Parathyroid adenoma (tissue), 2 donors: Measurements from ENCODE around the gene HOXA4.

Experiments
- H2AFZ ChIP-seq: fragments of 300-600 bp; sonication (generic); one replicate; pipeline ENCODE4 v1.7.0; 2017; ENCODE audit warnings: antibody characterized with exemption, mild to moderate bottlenecking
- H3K27ac ChIP-seq: fragments of 300-600 bp; sonication (generic); one replicate; pipeline ENCODE4 v1.7.0; 2017
- H3K27me3 ChIP-seq: fragments of 300-600 bp; sonication (generic); one replicate; pipeline ENCODE4 v1.7.0; 2017; ENCODE audit warnings: low read length; ENCODE audit not compliant: control insufficient read depth, insufficient read depth
- H3K36me3 ChIP-seq: fragments of 300-600 bp; sonication (generic); one replicate; pipeline ENCODE4 v1.7.0; 2017; ENCODE audit warnings: low read length; ENCODE audit not compliant: control insufficient read depth, insufficient read depth
- H3K4me1 ChIP-seq: fragments of 300-600 bp; sonication (generic); one replicate; pipeline ENCODE4 v1.7.0; 2017; ENCODE audit warnings: control low read depth
- H3K4me2 ChIP-seq: fragments of 300-600 bp; sonication (generic); one replicate; pipeline ENCODE4 v1.7.0; 2017; ENCODE audit warnings: low read length
- H3K4me3 ChIP-seq: fragments of 300-600 bp; sonication (generic); one replicate; pipeline ENCODE4 v1.7.0; 2017; ENCODE audit warnings: low read depth, low read length
- H3K79me2 ChIP-seq: fragments of 300-600 bp; sonication (generic); one replicate; pipeline ENCODE4 v1.7.0; 2017; ENCODE audit warnings: control low read depth
- H3K9ac ChIP-seq: fragments of 300-600 bp; sonication (generic); one replicate; pipeline ENCODE4 v1.7.0; 2017; ENCODE audit warnings: mild to moderate bottlenecking
- H3K9me3 ChIP-seq: fragments of 300-600 bp; sonication (generic); one replicate; pipeline ENCODE4 v1.7.0; 2017; ENCODE audit warnings: low read length; ENCODE audit not compliant: control insufficient read depth
- CTCF ChIP-seq: fragments of 300-600 bp; sonication (generic); IDR thresholded peaks from one replicate; pipeline ENCODE4 v1.7.0; 2017; ENCODE audit warnings: antibody characterized with exemption, mild to moderate bottlenecking
- donor health status: primary hyperparathyroidism.

Gene HOXA4

DNA sequence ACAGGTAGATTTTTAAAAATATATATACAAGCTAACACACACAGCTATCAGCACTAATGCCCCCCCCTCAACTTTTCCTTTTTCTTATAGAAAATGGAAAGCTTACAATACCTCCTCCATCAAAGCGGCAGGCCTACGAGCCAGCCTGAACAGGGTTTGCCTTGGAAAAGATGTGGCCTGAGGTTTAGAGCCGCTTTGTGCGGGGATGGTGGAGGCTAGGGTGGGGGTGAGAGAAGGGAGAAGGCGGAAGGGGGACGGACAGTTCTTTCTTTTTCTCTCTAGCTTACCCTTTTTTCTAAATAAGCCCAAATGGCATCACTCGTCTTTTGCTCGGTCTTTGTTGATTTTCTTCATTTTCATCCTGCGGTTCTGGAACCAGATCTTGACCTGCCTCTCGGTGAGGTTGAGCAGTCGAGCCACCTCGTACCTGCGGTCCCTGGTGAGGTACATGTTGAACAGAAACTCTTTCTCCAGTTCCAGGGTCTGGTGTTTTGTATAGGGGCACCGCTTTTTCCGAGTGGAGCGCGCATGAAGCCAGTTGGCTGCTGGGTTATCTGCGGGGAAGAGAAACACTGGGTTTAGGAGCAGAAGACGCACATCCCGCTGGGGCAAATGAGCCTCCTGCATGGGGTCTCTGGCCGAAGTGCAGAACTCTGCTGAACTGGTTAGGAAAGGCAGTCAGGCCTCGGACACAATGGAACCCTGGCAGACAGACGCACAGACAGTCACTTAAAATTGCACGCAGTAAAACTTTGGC lies 32.9 kb upstream of the HOXA4 start:
- Histone ChIP-seq H3K4me3 (no peak overlapping the region), H3K79me2 (no peaks in the 10 kb centered on the region), H3K9me3 (no peaks in the 10 kb centered on the region), H3K27ac (no peak overlapping the region), H2AFZ (no peak overlapping the region), H3K36me3 (no peaks in the 10 kb centered on the region), H3K4me1 (no peaks in the 10 kb centered on the region), H3K4me2 (no peak overlapping the region), H3K27me3 (peaks cover 41% of the 10 kb centered on the region), H3K9ac (no peak overlapping the region)
- no peak for TF ChIP-seq CTCF

- H3K27ac ChIP-seq: no peak overlapping the region
- no peaks in the 10 kb centered on the region for H3K79me2 ChIP-seq
- H3K4me2 ChIP-seq: no peak overlapping the region
- H3K27me3 ChIP-seq: peaks cover 38% of the 10 kb centered on the region
- H3K4me1 ChIP-seq: no peaks in the 10 kb centered on the region
- no peaks in the 10 kb centered on the region for H3K9me3 ChIP-seq
- H3K36me3 ChIP-seq: no peaks in the 10 kb centered on the region
- no peak overlapping the region for H3K9ac ChIP-seq
- H2AFZ ChIP-seq: no peak overlapping the region
- no peak for TF ChIP-seq CTCF
- no peak overlapping the region for H3K4me3 ChIP-seq
These were observed 32.2 kb upstream of the HOXA4 start for GRCh38 chr7:27162561-27163287.

DNA sequence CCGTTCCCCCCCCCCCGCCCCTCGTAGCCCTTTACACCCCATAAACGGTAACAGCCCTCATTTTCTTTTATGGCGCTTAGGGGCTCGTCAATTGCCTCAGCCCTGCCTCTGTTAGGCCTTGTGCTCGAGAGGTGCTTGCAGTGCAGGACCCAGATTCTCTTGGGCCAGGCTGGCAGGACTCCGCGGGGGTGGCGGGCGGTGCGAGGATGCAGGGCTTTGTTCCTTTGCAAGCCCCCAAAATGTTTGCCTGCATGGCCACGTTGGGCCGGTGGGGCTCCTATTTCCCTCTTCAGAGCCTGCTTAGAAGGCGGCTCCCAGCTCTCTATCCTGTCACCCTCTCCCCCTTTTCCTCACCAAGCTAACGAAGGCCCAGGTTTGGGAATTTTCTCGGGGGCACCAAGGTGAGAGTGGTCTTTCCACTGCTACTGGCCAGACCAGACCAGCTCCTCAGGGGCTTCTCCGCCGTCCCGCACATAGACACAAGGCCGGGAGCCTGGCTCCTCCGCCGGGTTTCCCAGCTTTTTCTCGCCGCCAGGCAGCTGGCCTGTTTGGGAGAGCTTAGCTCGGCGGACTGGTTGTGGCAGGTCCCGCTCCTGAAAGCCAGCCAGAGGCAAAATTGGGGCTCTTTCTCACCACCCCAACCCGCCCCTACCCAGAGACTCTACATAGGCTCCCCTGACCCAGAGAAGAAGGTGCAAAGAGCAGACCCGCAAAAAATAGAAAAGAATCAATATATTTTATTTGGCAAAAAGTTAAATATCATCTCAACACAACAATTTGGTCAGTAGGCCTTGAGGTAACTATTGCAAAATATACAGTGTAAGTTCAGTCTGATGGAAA lies 31.4 kb upstream of the HOXA4 start:
- TF ChIP-seq CTCF: no peak
- H3K79me2 ChIP-seq: no peaks in the 10 kb centered on the region
- H3K4me1 ChIP-seq: no peaks in the 10 kb centered on the region
- H3K27ac ChIP-seq: no peak overlapping the region
- no peak overlapping the region for H3K9ac ChIP-seq
- no peaks in the 10 kb centered on the region for H3K36me3 ChIP-seq
- peak overlapping the region; percentile 16 for H2AFZ ChIP-seq
- no peak overlapping the region for H3K4me2 ChIP-seq
- H3K27me3 ChIP-seq: peaks cover 45% of the 10 kb centered on the region
- H3K4me3 ChIP-seq: no peak overlapping the region
- no peaks in the 10 kb centered on the region for H3K9me3 ChIP-seq

GRCh38 chr7:27161214-27161720 lies 30.7 kb upstream of the HOXA4 start:
- peaks cover 45% of the 10 kb centered on the region for H3K27me3 ChIP-seq

More at GRCh38 chr7:27161214-27161720, 30.7 kb upstream of the HOXA4 start:
- peak overlapping the region; percentile 61 for H3K4me3 ChIP-seq
- H3K9ac ChIP-seq: no peak overlapping the region
- no peaks in the 10 kb centered on the region for H3K36me3 ChIP-seq
- TF ChIP-seq CTCF: no peak
- no peaks in the 10 kb centered on the region for H3K79me2 ChIP-seq
- no peaks in the 10 kb centered on the region for H3K4me1 ChIP-seq
- H3K4me2 ChIP-seq: peak overlapping the region; percentile 87
- H3K9me3 ChIP-seq: no peaks in the 10 kb centered on the region
- peak overlapping the region; percentile 100 for H2AFZ ChIP-seq
- H3K27ac ChIP-seq: no peak overlapping the region
